Naive thymus-derived CD4-positive, alpha-beta T cell (primary cell): ENCODE results near the gene SLC12A9. TPM values are rescaled to one million over a fixed set of nuclear protein-coding genes. Genes with fewer than 3 reads are reported as not detected.

Source experiments
- ATAC-seq: fragments of 150-1000 bp; cut with Tn5 transposase; 2 replicates; pipeline ENCODE4 v1.10.0; 2021; ENCODE audit warnings: mild to moderate bottlenecking, moderate library complexity
- CTCF ChIA-PET: fragments of 350-600 bp; sonication (Branson Sonifier 250); formaldehyde crosslinking; loops from one replicate; lab custom pipeline; 2021; ENCODE audit warnings: antibody characterized with exemption; lab: Charles Lee
- POLR2A ChIA-PET: fragments of 350-600 bp; sonication (Branson Sonifier 250); formaldehyde crosslinking; loops from one replicate; lab custom pipeline; 2021; ENCODE audit warnings: antibody characterized with exemption, inconsistent platforms; lab: Charles Lee
- DNase-seq, 9 donors: peaks; one replicate each; pipeline versions ENCODE4 v3.0.0 to v3.0.0-alpha.2; 2020 to 2022; ENCODE audit warnings: mixed read lengths in 1 of 9
- H3K27ac ChIP-seq: one replicate; pipeline ENCODE4 v1.7.0; 2013; ENCODE audit warnings: mild to moderate bottlenecking, low read depth, low read length, moderate library complexity
- H3K27me3 ChIP-seq, 2 donors: one replicate each; pipeline ENCODE4 v1.7.0; 2013; ENCODE audit warnings: low read length in 2 of 2, mild to moderate bottlenecking in 2 of 2, moderate library complexity in 2 of 2; ENCODE audit not compliant: control insufficient read depth in 2 of 2, insufficient read depth in 2 of 2
- H3K36me3 ChIP-seq, 3 experiments: 1 replicate in 2 of 3; 2 replicates in 1 of 3; pipeline ENCODE4 v1.7.0; 2013; ENCODE audit warnings: low read length in 3 of 3, mild to moderate bottlenecking in 3 of 3, moderate library complexity in 1 of 3; ENCODE audit not compliant: insufficient read depth in 3 of 3, control insufficient read depth in 2 of 3
- H3K4me1 ChIP-seq, 2 donors: one replicate each; pipeline ENCODE4 v1.7.0; 2013; ENCODE audit warnings: low read length in 2 of 2, mild to moderate bottlenecking in 2 of 2, moderate library complexity in 1 of 2; ENCODE audit not compliant: control insufficient read depth in 2 of 2, insufficient read depth in 2 of 2
- H3K4me3 ChIP-seq: 2 replicates; pipeline ENCODE4 v1.7.0; 2013; ENCODE audit warnings: mild to moderate bottlenecking, low read length
- H3K9me3 ChIP-seq, 3 experiments: 1 replicate in 2 of 3; 2 replicates in 1 of 3; pipeline ENCODE4 v1.7.0; 2013; ENCODE audit warnings: low read length in 3 of 3; ENCODE audit not compliant: control insufficient read depth in 2 of 3
- H3K27ac Mint-ChIP-seq, 9 donors: one replicate each; pipeline ENCODE4 v1.8.0; 2020 to 2022; ENCODE audit warnings: mixed read lengths in 9 of 9, mild to moderate bottlenecking in 8 of 9, moderate library complexity in 5 of 9, inconsistent platforms in 2 of 9
- H3K27me3 Mint-ChIP-seq, 5 donors: one replicate each; pipeline ENCODE4 v1.8.0; 2021 to 2022; ENCODE audit warnings: mixed read lengths in 5 of 5, mild to moderate bottlenecking in 1 of 5
- H3K36me3 Mint-ChIP-seq, 5 donors: one replicate each; pipeline ENCODE4 v1.8.0; 2020 to 2022; ENCODE audit warnings: mixed read lengths in 5 of 5, mild to moderate bottlenecking in 3 of 5, inconsistent platforms in 1 of 5
- H3K4me1 Mint-ChIP-seq, 7 donors: one replicate each; pipeline ENCODE4 v1.8.0; 2020 to 2022; ENCODE audit warnings: mixed read lengths in 7 of 7, mild to moderate bottlenecking in 3 of 7, inconsistent platforms in 1 of 7
- H3K4me3 Mint-ChIP-seq, 10 donors: one replicate each; pipeline ENCODE4 v1.8.0; 2020 to 2022; ENCODE audit warnings: mild to moderate bottlenecking in 10 of 10, mixed read lengths in 10 of 10, moderate library complexity in 6 of 10, inconsistent platforms in 2 of 10
- H3K9me3 Mint-ChIP-seq, 11 donors: one replicate each; pipeline ENCODE4 v1.8.0; 2020 to 2022; ENCODE audit warnings: mixed read lengths in 11 of 11, mild to moderate bottlenecking in 4 of 11, inconsistent platforms in 1 of 11, moderate library complexity in 1 of 11
- intact Hi-C, 2 donors: fragments of 100-400 bp; cut with micrococcal nuclease; formaldehyde crosslinking; loops; one replicate each; pipeline ENCODE4 v1.15.1; 2023
- polyA plus RNA-seq, 2 donors: library from polyadenylated mRNA; unstranded; fragments of 300-500 nt; fragmentation: Illumina TruSeq; gene quantifications; one replicate each; pipeline ENCODE4 v1.2.3, GENCODE V29; 2021
- total RNA-seq, 6 experiments: library from RNA in 5 of 6; stranded (reverse) in 5 of 6; gene quantifications; 1 replicate in 5 of 6; 2 replicates in 1 of 6; pipeline ENCODE4 v1.2.3 and lab custom pipeline; 2021 to 2026

The SLC12A9 gene
- total and polyA plus RNA-seq, 7 experiments from 2014 or later: 5.0 to 78.6 (median 58.3) TPM

DNA sequence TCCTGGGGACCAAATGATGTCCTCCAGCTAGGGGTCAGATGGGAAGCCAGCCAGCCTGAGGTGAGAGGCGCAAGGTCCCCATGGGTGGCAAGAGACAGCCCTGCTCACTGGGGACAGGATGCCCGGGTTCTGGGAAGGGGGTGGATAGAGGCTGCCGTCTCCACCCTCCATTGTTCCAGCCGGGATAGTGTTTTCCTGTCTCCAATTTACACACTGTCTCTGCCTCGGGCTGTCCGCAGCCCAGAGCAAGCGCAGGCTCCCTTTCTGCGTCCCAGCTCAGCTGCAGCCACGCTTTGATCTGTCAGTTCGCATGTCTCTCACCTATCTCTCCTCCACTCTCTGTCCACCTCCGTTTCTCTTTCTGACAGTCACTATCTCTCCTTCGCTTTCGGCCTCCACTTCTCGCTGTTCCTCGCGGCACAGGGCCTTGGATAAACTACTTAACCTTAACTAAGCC is 27.3 kb upstream of the SLC12A9 start:
- Histone ChIP-seq H3K4me3 (no peak overlapping the region), H3K36me3 (no peaks in the 10 kb centered on the region), H3K4me1 (peaks cover 3 to 13% of the 10 kb centered on the region in 2 donors), H3K27me3 (peaks cover 0 to 8% of the 10 kb centered on the region in 2 donors), H3K27ac (no peak overlapping the region), H3K9me3 (no peaks in the 10 kb centered on the region)
- Mint-ChIP-seq H3K9me3 (peaks cover 0 to 1% (median 0%) of the 10 kb centered on the region in 11 donors), H3K27me3 (peaks cover 26 to 50% (median 32%) of the 10 kb centered on the region in 5 donors), H3K4me1 (peaks cover 19 to 26% (median 22%) of the 10 kb centered on the region in 7 donors), H3K36me3 (peaks cover 0 to 11% (median 3%) of the 10 kb centered on the region in 5 donors), H3K27ac (no peak overlapping the region), H3K4me3 (no peak overlapping the region)
- POLR2A ChIA-PET: no interaction called here
- intact Hi-C loops: no loop called here
- no peak for ATAC-seq
- no peak for DNase-seq
- CTCF ChIA-PET: no interaction called here

DNA sequence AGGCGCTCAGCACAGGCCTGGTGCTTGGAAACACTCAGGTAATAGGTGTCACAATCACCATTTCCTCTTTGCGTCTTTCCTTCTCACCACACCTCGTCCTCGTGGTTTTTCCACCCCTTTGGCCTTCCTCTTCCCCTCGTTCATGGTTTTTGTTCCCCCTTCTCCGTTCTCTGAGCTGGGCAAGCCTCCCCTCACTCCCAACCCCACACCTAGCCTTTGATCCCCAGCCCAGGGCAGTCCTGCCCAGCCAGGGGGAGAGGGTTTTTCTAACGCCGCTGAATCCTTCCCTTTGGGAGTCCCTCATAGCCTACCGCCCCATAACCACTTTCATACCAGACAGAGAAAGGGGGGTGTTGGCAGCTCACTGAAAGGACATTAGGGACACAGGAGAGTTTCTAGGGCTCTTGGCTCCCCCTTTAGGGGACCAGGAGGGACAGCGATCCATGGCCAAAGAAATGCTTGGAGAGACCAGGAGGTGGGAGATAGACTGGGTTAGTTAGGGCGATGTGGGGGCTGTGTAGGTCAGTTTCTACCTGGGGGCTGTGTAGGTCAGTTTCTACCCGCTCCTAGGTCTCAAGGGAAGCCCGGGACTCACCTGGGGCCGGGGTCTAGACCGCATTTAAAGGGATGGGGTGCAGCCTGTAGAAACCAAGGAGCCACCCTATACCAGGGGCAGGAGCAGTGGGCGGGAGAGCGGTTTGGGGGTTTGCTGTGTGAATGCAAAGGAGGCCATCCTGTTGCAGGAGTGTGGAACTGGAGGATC is 26.6 kb upstream of the SLC12A9 start:
- intact Hi-C loops: no loop called here
- Histone ChIP-seq H3K4me3 (no peak overlapping the region), H3K36me3 (no peaks in the 10 kb centered on the region), H3K27ac (no peak overlapping the region), H3K27me3 (peaks cover 0 to 8% of the 10 kb centered on the region in 2 donors), H3K4me1 (peaks cover 3 to 13% of the 10 kb centered on the region in 2 donors), H3K9me3 (no peaks in the 10 kb centered on the region)
- peaks cover 19 to 26% (median 22%) of the 10 kb centered on the region in 7 donors for H3K4me1 Mint-ChIP-seq
- no peak for DNase-seq
- ATAC-seq: no peak
- peak overlapping the region; percentile 66 to 88 (median 76) for H3K4me3 Mint-ChIP-seq
- peak overlapping the region in 2 of 9 donors; percentile 6 to 54 for H3K27ac Mint-ChIP-seq
- H3K9me3 Mint-ChIP-seq: peaks cover 0 to 1% (median 0%) of the 10 kb centered on the region in 11 donors
- ChIA-PET CTCF (no interaction called here), POLR2A (no interaction called here)
- peaks cover 26 to 56% (median 32%) of the 10 kb centered on the region in 5 donors for H3K27me3 Mint-ChIP-seq
- H3K36me3 Mint-ChIP-seq: peaks cover 0 to 7% (median 3%) of the 10 kb centered on the region in 5 donors

DNA sequence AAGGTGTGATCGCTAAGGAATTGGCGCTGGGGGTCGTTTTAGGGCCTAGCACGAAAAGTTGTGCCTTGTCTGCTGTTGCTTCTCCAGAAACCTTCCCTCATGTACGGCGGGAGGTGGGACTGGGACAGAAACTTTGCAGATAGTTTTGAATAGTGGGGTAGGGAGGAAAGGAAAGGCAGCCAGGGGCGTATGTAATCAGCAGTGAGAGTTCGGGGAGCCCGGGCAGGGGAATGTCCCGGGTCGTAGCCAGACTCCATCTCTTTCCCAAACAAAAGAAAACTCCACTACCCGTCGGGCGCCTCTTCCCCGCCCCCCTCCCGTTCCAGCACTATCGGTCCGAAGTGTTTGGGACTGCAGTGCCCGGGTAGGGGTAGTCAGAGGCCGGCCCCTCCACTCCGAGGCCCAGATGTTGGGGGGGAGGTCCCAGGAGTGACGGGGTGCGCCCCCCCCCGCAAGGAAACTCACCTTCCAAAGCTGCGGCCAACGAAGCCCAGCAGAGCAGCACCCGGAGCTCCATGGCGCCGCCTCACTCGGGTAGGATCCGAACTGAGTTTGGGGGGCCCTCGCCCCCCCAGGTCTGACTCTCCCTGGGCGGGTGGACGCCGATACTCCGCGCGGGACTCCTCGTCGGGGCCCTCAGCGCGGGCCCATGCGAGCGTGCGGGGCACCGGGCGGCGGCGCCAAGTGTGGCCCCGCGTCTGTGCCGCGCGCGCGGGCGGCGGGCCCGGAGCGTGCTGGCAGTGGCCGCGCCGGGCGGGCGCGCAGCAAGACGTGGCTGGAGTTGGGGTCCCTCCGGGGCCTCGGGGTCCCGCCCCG is 25.8 kb upstream of the SLC12A9 start:
- intact Hi-C loops: no loop called here
- Histone ChIP-seq H3K27ac (no peak overlapping the region), H3K4me3 (no peak overlapping the region), H3K27me3 (peaks cover 0 to 8% of the 10 kb centered on the region in 2 donors), H3K36me3 (no peaks in the 10 kb centered on the region), H3K4me1 (peaks cover 3 to 13% of the 10 kb centered on the region in 2 donors), H3K9me3 (no peaks in the 10 kb centered on the region)
- H3K27me3 Mint-ChIP-seq: peaks cover 26 to 60% (median 32%) of the 10 kb centered on the region in 5 donors
- ChIA-PET CTCF (interaction anchor here (0.7 kb wide), 1 partner anchor 50 kb away, joined by 4 read pairs; no protein-coding TSS in a partner anchor), POLR2A (no interaction called here)
- H3K9me3 Mint-ChIP-seq: peaks cover 0 to 1% (median 0%) of the 10 kb centered on the region in 11 donors
- H3K36me3 Mint-ChIP-seq: peaks cover 0 to 7% (median 3%) of the 10 kb centered on the region in 5 donors
- ATAC-seq: peak; percentile 35
- peak in 1 of 9 donors; percentile 7 for DNase-seq
- H3K4me3 Mint-ChIP-seq: peak overlapping the region; percentile 66 to 88 (median 76)
- peaks cover 19 to 26% (median 22%) of the 10 kb centered on the region in 7 donors for H3K4me1 Mint-ChIP-seq
- peak overlapping the region in 1 of 9 donors; percentile 54 for H3K27ac Mint-ChIP-seq

- intact Hi-C loops: no loop called here
- peaks cover 0 to 8% of the 10 kb centered on the region in 2 donors for H3K27me3 ChIP-seq
- ChIA-PET POLR2A (no interaction called here), CTCF (interaction anchor here (0.7 kb wide), 1 partner anchor 49 kb away, joined by 4 read pairs; no protein-coding TSS in a partner anchor)
- peak; percentile 50 for ATAC-seq
- peaks cover 3 to 13% of the 10 kb centered on the region in 2 donors for H3K4me1 ChIP-seq
- peaks cover 19 to 26% (median 22%) of the 10 kb centered on the region in 7 donors for H3K4me1 Mint-ChIP-seq
- H3K36me3 ChIP-seq: no peaks in the 10 kb centered on the region
- H3K4me3 ChIP-seq: peak within 1 kb of the TSS; percentile 37
- H3K9me3 ChIP-seq: no peaks in the 10 kb centered on the region
- H3K27ac ChIP-seq: no peak within 1 kb of the TSS
- peaks cover 0 to 1% (median 0%) of the 10 kb centered on the region in 11 donors for H3K9me3 Mint-ChIP-seq
- peaks cover 0 to 6% (median 3%) of the 10 kb centered on the region in 5 donors for H3K36me3 Mint-ChIP-seq
- H3K4me3 Mint-ChIP-seq: peak within 1 kb of the TSS; percentile 73 to 88 (median 79)
- peaks cover 26 to 60% (median 32%) of the 10 kb centered on the region in 5 donors for H3K27me3 Mint-ChIP-seq
- DNase-seq: peak in 1 of 9 donors; percentile 2
- peak within 1 kb of the TSS in 1 of 9 donors; percentile 54 for H3K27ac Mint-ChIP-seq
Observed at GRCh38 chr7:100827330-100828226, 24.9 kb upstream of the SLC12A9 start, which contains the start of gene EPHB4. EPHB4 (minus strand) TSS chr7:100827523; CDS start chr7:100827030, 493 bp downstream.

- Mint-ChIP-seq H3K27ac (no peak overlapping the region), H3K4me1 (peaks cover 21 to 26% (median 22%) of the 10 kb centered on the region in 7 donors), H3K9me3 (peaks cover 0 to 1% (median 0%) of the 10 kb centered on the region in 11 donors), H3K36me3 (peaks cover 0 to 3% (median 0%) of the 10 kb centered on the region in 5 donors), H3K4me3 (peak overlapping the region in 1 of 10 donors; percentile 83), H3K27me3 (peaks cover 26 to 55% (median 32%) of the 10 kb centered on the region in 5 donors)
- no peak for DNase-seq
- Histone ChIP-seq H3K4me1 (peaks cover 3 to 13% of the 10 kb centered on the region in 2 donors), H3K9me3 (no peaks in the 10 kb centered on the region), H3K4me3 (no peak overlapping the region), H3K36me3 (no peaks in the 10 kb centered on the region), H3K27me3 (peaks cover 0 to 8% of the 10 kb centered on the region in 2 donors), H3K27ac (no peak overlapping the region)
- intact Hi-C loops: no loop called here
- no peak for ATAC-seq
- CTCF ChIA-PET: interaction anchor here (0.7 kb wide), 1 partner anchor 352 kb away, joined by 5 read pairs; no protein-coding TSS in a partner anchor
- POLR2A ChIA-PET: no interaction called here
Observed at GRCh38 chr7:100829150-100829716, 23.3 kb upstream of the SLC12A9 start.
